HG03139 (cell line): ENCODE measurements around the gene ZFYVE19.

ENCODE experiments used
- ATAC-seq: cut with Tn5 transposase; IDR thresholded peaks from one replicate; pipeline ENCODE4 v1.9.1; 2021; ENCODE audit not compliant: unreplicated experiment

The ZFYVE19 gene

DNA sequence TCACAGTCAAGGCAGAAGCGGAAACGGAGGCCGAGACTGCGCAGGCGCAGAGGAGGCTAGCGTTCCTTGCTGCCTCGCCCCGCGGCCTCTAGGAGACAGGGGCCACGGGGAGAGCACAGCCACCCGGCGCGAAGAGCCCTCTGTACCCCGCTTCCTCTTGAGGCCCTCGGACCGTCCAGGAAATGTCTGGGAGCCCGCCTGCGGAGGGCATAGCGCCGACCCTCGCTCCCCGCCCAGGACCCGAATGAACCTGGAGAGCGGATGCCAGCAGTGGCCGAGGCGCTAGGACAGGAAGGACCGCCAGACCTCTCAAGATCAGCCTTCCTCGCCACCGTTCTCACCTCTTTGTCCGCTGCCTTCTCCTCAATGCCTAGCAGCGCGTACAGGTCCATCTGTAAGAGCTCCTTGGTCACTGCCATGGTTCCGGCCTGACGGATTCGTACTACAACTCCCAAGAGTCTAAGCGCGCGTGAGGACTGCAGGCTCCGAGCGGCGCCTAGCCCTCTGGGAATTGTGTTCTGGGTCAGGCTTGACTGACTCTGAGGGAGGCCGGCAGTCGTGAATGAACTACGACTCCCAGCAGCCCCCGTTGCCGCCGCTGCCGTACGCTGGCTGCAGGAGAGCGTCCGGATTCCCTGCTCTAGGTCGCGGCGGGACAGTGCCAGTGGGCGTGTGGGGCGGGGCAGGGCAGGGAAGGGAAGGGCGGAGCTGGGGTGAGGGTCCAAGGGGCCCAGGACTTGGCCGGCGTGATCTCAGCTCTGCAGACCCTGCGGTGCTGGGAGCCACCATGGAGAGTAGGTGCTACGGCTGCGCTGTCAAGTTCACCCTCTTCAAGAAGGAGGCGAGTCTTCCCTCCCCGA lies at the start of gene ZFYVE19, which contains the start of gene DNAJC17:
Gene ZFYVE19 (plus strand): TSS at position 62 of the 860 bp plus-strand sequence. CDS start 501 bp downstream, at position 563.
Gene DNAJC17 (minus strand): TSS at position 446 of the 860 bp plus-strand sequence. CDS start 27 bp downstream, at position 419.
- peak; percentile 86 for ATAC-seq

GRCh38 chr15:40759961-40760360 lies 46.9 kb upstream of the ZFYVE19 start:
- no peak for ATAC-seq

DNA sequence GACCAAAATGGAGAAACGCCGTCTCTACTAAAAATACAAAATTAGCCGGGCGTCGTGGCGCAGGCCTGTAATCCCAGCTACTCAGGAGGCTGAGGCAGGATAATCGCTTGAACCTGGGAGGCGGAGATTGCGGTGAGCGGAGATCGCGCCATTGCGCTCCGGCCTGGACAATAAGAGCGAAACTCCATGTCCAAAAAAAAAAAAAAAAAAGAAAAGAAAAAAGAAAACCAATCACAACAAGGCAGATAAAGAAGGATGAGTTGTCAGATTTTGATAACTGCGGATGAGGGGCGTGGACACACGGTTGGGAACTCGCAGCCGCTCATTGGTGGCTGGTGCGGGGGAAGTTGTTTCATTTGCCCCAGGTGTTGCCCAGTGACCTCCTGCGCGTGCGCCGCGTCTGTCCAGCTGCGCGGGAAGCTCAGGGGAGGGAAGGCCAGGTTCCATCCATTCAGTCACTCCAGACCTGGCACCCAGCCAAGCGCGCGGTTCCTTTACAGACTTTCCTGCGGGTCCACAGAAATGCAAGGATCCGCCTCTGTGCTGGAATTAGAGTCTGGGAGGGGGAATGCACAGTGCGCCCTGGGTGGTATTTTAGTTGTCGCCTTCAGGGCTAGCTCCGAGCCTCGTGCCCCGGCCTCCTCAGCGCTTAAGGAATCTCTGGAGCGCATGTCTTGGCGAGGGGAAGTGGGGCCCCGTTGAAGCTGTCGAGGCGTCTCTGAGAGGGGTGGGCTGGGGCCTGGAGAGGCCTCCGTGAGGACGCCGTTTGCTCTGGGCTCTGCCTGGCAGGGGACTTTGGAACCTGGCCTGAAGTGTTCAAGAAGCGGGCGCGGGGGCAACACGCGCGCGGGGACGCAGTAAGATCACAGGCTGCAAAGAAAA lies 43.7 kb upstream of the ZFYVE19 start:
- ATAC-seq: no peak

GRCh38 chr15:40763801-40764628 lies 42.9 kb upstream of the ZFYVE19 start, which contains the start of gene GCHFR:
Gene GCHFR, plus strand, starts transcription at chr15:40764068. Its CDS starts 113 bp downstream, at chr15:40764181.
- ATAC-seq: peak; percentile 32

DNA sequence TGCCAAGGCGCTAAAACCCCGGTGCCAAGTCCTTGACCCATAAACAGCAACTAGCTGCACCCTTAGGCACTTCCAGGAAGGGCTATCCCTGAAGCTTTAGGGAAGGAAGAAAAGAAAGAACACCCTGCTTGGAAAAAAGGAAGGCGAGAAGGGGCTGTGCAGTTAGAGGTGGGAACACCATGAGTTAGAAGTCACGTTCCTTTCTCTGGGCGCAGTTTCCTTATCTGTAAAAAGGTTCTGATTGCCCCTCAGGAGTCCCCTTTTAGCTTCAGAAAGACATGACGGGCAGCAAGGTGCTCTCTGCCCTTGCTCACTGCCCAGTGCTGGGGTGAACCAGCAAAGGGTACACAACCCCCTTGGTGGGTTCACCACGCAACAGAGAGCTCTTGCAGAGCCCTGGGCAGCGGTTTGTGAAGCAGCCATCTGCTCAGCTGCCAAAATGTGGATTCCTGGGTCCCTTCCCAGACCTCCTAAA lies 42.2 kb upstream of the ZFYVE19 start:
- ATAC-seq: no peak

GRCh38 chr15:40766194-40766815 lies 40.6 kb upstream of the ZFYVE19 start:
- no peak for ATAC-seq

GRCh38 chr15:40766906-40767837 lies 39.7 kb upstream of the ZFYVE19 start:
- ATAC-seq: no peak

DNA sequence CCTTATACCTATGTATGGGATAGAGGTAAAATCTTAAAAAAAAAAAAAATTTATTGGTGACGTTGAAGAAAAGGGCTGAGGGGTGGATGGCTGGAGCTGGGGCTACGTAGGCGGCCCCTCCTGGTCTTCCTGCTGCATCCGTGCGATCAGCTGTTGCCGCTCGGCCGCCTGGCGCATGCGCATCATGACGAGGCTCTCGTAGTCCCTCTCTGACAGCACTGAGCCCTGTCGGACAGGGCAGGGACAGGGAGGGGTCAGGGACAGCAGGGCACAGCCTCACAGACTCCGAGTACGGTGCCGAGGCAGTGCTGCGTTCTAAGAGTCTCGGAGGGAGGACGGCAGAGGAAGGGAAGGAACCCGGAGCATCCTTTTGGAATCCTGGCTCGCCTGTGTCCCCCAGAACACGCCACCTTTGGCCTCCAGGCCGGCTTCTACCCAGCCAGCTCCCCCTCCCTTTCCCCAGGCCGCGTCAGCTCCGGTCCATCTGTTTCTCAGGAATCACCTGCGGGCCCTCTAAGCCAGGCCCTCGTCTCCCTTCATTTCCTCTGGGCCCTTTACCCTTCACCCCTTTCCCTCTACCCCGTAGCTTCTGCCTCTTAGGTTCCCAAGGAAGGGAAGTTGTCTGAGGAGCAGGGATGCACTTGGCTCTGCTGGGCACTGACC lies 38.9 kb upstream of the ZFYVE19 start:
- ATAC-seq: no peak

GRCh38 chr15:40768521-40769273 lies 38.2 kb upstream of the ZFYVE19 start:
- peak; percentile 1 for ATAC-seq

DNA sequence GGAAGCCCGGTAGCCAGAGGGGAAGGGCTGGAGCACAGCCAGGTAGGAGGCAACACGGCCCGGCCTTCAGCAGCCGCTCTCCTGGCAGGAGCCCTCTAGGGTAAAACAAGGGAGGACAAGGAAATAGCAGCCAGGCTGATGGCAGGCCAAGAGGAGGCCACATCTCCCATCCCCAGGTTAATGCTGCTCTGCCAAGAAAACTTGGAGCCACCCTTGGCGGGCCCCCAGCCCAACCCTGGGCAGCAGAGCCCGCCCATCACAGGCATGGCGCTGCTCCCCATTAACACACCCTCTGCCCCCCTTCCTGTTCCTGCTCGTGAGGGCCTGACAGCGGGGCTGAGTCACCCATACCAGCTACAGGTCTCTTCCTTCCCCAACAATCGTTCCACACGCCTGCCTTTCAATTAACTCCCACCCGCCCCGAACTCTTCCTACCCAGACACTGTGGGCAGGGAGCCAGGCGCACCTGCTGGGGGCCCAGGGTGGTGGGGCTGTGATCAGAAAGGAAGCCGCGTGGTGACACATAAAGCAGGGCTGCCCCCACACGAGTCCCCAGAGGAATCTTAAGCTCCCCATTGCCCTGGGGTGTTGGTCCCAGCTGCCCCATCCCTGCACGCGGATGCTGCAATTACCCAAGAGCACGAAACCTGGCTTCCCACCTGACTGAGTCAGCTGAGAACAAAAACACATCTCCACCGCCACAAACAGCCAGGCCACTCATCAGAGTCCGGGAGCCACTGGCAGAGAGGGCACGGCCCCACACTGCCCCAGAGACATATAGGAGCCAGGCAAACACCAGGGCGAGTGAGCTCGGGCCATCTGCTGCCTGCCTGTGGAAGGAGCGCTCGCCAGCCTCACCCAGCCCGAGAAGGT lies 37.4 kb upstream of the ZFYVE19 start, which contains the start of gene C15orf62:
Gene C15orf62 (plus strand): TSS at position 707 of the 873 bp plus-strand sequence. CDS start 516 bp downstream, outside the sequence.
- peak; percentile 42 for ATAC-seq

- ATAC-seq: no peak
Observed at GRCh38 chr15:40770147-40770721, 36.7 kb upstream of the ZFYVE19 start.

DNA sequence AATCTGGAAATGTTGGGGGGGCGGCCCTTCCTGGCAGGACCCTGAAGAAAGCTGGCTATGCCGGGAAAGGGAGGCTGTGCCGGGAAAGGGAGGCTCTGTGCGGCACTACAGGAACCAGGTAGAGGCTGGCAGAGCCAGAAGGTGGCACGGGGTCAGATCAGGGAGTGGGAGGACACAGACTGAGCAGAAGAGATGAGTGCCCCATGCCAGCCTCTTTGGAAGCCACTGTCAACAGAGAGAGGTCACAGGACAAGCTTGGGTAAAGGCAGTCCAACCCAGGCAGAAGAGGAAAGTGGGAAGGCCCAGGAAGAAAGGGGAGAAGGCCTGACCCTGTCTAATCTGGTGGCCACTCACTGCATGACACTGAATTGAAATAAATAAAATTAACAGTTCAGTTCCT lies 35.6 kb upstream of the ZFYVE19 start:
- ATAC-seq: no peak

DNA sequence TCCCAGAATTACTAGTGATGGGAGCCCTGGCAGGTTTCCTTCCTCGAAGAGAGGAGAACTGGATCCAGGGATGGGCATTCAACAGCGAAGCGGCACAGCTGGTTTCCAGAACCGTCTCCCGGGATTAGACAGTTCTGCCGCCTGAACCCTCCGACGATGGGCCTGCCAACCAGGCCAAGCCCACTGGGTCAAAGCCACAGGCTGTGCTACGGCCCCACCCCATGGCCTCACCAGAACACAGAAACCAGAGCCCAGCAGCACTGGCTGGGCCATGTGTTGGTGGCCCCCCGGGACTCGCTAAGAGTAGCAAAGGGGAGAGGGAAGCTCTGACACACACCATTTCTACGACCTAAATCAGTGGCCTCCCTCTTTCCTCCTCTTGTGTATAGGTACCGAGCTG lies 34.9 kb upstream of the ZFYVE19 start:
- no peak for ATAC-seq

- no peak for ATAC-seq
Observed at GRCh38 chr15:40773496-40773895, 33.4 kb upstream of the ZFYVE19 start.

DNA sequence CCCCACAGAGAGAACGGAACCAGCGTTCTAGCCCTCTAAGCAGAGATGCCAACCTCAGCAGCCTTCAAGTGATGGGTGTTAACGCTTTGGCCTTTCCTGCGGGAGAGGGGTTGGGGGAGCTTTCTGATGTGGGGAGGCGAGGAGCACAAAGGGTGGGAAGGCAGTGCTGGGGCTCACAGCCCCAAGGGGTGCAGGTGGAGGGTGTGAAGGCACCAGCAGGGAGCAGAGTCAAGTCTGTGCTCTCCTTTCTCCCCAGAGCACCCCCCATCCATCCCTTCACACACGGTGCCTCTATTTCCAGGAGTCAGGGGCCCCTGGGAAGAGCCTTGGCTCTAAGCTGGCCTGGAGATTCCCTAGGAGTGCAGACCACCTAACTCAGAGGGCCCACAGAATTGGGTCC lies 33.0 kb upstream of the ZFYVE19 start:
- no peak for ATAC-seq

- ATAC-seq: no peak
Observed at GRCh38 chr15:40775007-40775406, 31.9 kb upstream of the ZFYVE19 start.
